HG03139 (cell line): ENCODE data around the gene MRPL27.
"Not testable (repeated sequence)": the region's sequence is repeated elsewhere in the genome, so short reads cannot be mapped to it uniquely, and the experiment has no call there.

Source experiments
- ATAC-seq: cut with Tn5 transposase; IDR thresholded peaks from one replicate; pipeline ENCODE4 v1.9.1; 2021; ENCODE audit not compliant: unreplicated experiment

The MRPL27 gene

GRCh38 chr17:50347117-50347893, 25.7 kb downstream of the MRPL27 start:
- ATAC-seq = no peak

GRCh38 chr17:50346313-50347116, 26.5 kb downstream of the MRPL27 start:
- peak; percentile 50 for ATAC-seq

GRCh38 chr17:50345432-50346312, 27.3 kb downstream of the MRPL27 start, which contains the start of gene XYLT2:
Gene XYLT2 (plus strand): TSS chr17:50346126. CDS start chr17:50346141, 15 bp downstream.
- peak; percentile 78 for ATAC-seq

GRCh38 chr17:50344731-50345365, 28.1 kb downstream of the MRPL27 start:
- ATAC-seq = no peak

GRCh38 chr17:50339381-50339780, 33.6 kb downstream of the MRPL27 start:
- no peak for ATAC-seq

GRCh38 chr17:50338645-50339044, 34.3 kb downstream of the MRPL27 start:
- no peak for ATAC-seq

- no peak for ATAC-seq
Measured at GRCh38 chr17:50337956-50338355, 35.0 kb downstream of the MRPL27 start.

- ATAC-seq = not testable (repeated sequence)
Measured at GRCh38 chr17:50333291-50334057, 39.5 kb downstream of the MRPL27 start.

GRCh38 chr17:50332196-50332595, 40.8 kb downstream of the MRPL27 start:
- no peak for ATAC-seq

- no peak for ATAC-seq
Measured at GRCh38 chr17:50331085-50331791, 41.7 kb downstream of the MRPL27 start.

GRCh38 chr17:50330151-50330775, 42.7 kb downstream of the MRPL27 start:
- no peak for ATAC-seq

GRCh38 chr17:50329716-50330115, 43.3 kb downstream of the MRPL27 start:
- no peak for ATAC-seq

GRCh38 chr17:50328363-50329325, 44.3 kb downstream of the MRPL27 start:
- no peak for ATAC-seq

GRCh38 chr17:50326831-50327364, 46.1 kb downstream of the MRPL27 start:
- ATAC-seq = no peak

- no peak for ATAC-seq
Measured at GRCh38 chr17:50325906-50326305, 47.1 kb downstream of the MRPL27 start.

GRCh38 chr17:50323060-50323459, 49.9 kb downstream of the MRPL27 start:
- ATAC-seq = no peak

- no peak for ATAC-seq
Measured at GRCh38 chr17:50322271-50322670, 50.7 kb downstream of the MRPL27 start.
